K562 (cell line): Measurements from ENCODE around the gene IQSEC3. TPM values are rescaled to one million over a fixed set of nuclear protein-coding genes. Genes with fewer than 3 reads are reported as not detected.

Experiments used
- ATAC-seq: fragments of 200-7000 bp; cut with Tn5 transposase; 3 replicates; pipeline ENCODE4 v1.9.1; 2020; ENCODE audit warnings: moderate library complexity
- BruUV-seq: library from RNA; stranded (reverse); fragments of 400-500 nt; replicated peaks from 2 replicates; lab custom pipeline; 2021; lab: Mats Ljungman, UMichigan
- CTCF ChIA-PET: fragments of 300-600 bp; formaldehyde crosslinking; extraction: SDS; loops from one replicate; lab custom pipeline; 2021; ENCODE audit warnings: low intra/inter-chr PET ratio; lab: Yijun Ruan, JAX
- POLR2A ChIA-PET: fragments of 300-600, 350-650 bp; sonication (Branson Sonifier 250); formaldehyde crosslinking; extraction: SDS; loops from one replicate; lab custom pipeline; 2021; ENCODE audit warnings: antibody characterized with exemption, inconsistent platforms; lab: Yijun Ruan, JAX
- DNase-seq, 4 experiments: peaks; one replicate each; pipeline versions ENCODE4 v3.0.0 to v3.0.0-alpha.2; 2011 to 2018; ENCODE audit warnings: low spot score in 3 of 4, mixed read lengths in 3 of 4; ENCODE audit errors: extremely low read depth in 1 of 4
- FAIRE-seq: peaks from 2 replicates; lab custom pipeline; 2011; peaks lifted over from hg19 to GRCh38; lab: Jason Lieb, UNC
- H2AFZ ChIP-seq: 2 replicates; pipeline ENCODE4 v1.6.0; 2011; ENCODE audit warnings: low read depth, low read length, control low read depth, inconsistent platforms
- H3K27ac ChIP-seq: fragments of 200-600 bp; 3 replicates; pipeline ENCODE4 v1.8.0; 2011; ENCODE audit warnings: low read depth, mild to moderate bottlenecking, control low read depth, inconsistent platforms, low read length, moderate library complexity, mixed read lengths; ENCODE audit errors: extremely low read depth
- H3K27me3 ChIP-seq, 2 experiments: fragments of 300-600 bp in 1 of 2; 2 replicates in 1 of 2; 3 replicates in 1 of 2; pipeline versions ENCODE4 v1.6.0 to v1.8.0; 2011; ENCODE audit warnings: inconsistent platforms in 2 of 2, low read length in 2 of 2, mild to moderate bottlenecking in 1 of 2, mixed read lengths in 1 of 2, moderate library complexity in 1 of 2; ENCODE audit not compliant: control insufficient read depth in 2 of 2, insufficient read depth in 2 of 2
- H3K36me3 ChIP-seq: fragments of 300-600 bp; 3 replicates; pipeline ENCODE4 v1.8.0; 2011; ENCODE audit warnings: mild to moderate bottlenecking, low read length, inconsistent platforms; ENCODE audit not compliant: control insufficient read depth, insufficient read depth
- H3K4me1 ChIP-seq, 2 experiments: fragments of 200-600 bp in 1 of 2; replicated peaks in 1 of 2; 2 replicates in 1 of 2; 3 replicates in 1 of 2; pipeline versions ENCODE4 v1.5.1 to v1.8.0; 2011; ENCODE audit warnings: inconsistent platforms in 2 of 2, low read length in 2 of 2, mild to moderate bottlenecking in 1 of 2, mixed read lengths in 1 of 2, moderate library complexity in 1 of 2; ENCODE audit not compliant: control insufficient read depth in 2 of 2, insufficient read depth in 2 of 2
- H3K4me2 ChIP-seq: 2 replicates; pipeline ENCODE4 v1.6.1; 2011; ENCODE audit warnings: low read length, control low read depth, inconsistent platforms, mixed read lengths; ENCODE audit not compliant: insufficient read depth
- H3K4me3 ChIP-seq: fragments of 200-600 bp; sonication (generic), shearing (Covaris generic); 2 replicates; pipeline ENCODE4 v1.5.1; 2016; ENCODE audit warnings: control low read depth, inconsistent platforms
- H3K79me2 ChIP-seq: fragments of 200-600 bp; 3 replicates; pipeline ENCODE4 v1.8.0; 2011; ENCODE audit warnings: low read length, inconsistent platforms; ENCODE audit not compliant: control insufficient read depth, insufficient read depth
- H3K9ac ChIP-seq, 2 experiments: 2 replicates each; pipeline versions ENCODE4 v1.6.0 to v1.6.1; 2011; ENCODE audit warnings: low read depth in 2 of 2, low read length in 2 of 2, control low read depth in 1 of 2, inconsistent platforms in 1 of 2, mild to moderate bottlenecking in 1 of 2, mixed read lengths in 1 of 2; ENCODE audit not compliant: insufficient read depth in 1 of 2
- H3K9me1 ChIP-seq: one replicate; pipeline ENCODE4 v1.6.0; 2011; ENCODE audit warnings: inconsistent platforms, mild to moderate bottlenecking, low read length, moderate library complexity; ENCODE audit not compliant: control insufficient read depth, insufficient read depth
- H3K9me3 ChIP-seq: replicated peaks from 2 replicates; pipeline ENCODE4 v1.5.1; 2011; ENCODE audit warnings: low read depth, low read length, inconsistent platforms; ENCODE audit not compliant: control insufficient read depth, insufficient read depth
- H4K20me1 ChIP-seq: replicated peaks from 2 replicates; pipeline ENCODE4 v1.6.1; 2011; ENCODE audit warnings: low read length, inconsistent platforms, mixed read lengths; ENCODE audit not compliant: control insufficient read depth, insufficient read depth
- BCL6 ChIP-seq: fragments of 250-450 bp; sonication (Bioruptor Pico); IDR thresholded peaks from 2 replicates; pipeline ENCODE4 v1.4.0; 2020
- BMI1 ChIP-seq: fragments of 150-350 bp; IDR thresholded peaks from 2 replicates; pipeline ENCODE4 v1.6.1; 2014; ENCODE audit warnings: low read length
- KLF13 ChIP-seq: fragments of 450-650 bp; IDR thresholded peaks from 2 replicates; pipeline ENCODE4 v1.6.1; 2016; ENCODE audit warnings: missing genetic modification characterization, low read depth, mild to moderate bottlenecking, missing compliant biosample characterization, moderate library complexity, borderline replicate concordance
- MAFG ChIP-seq: fragments of 450-650 bp; conservative IDR thresholded peaks from 2 replicates; pipeline ENCODE4 v1.6.1; 2016; ENCODE audit warnings: missing genetic modification characterization, missing compliant biosample characterization
- MCM2 ChIP-seq: fragments of 450-650 bp; IDR thresholded peaks from 2 replicates; pipeline ENCODE4 v1.6.1; 2017; ENCODE audit warnings: low read depth, mild to moderate bottlenecking
- MYBL2 ChIP-seq, 2 experiments: fragments of 450-650 bp in 1 of 2; sonication (generic) in 1 of 2; formaldehyde crosslinking in 1 of 2; IDR thresholded peaks; 2 replicates each; pipeline versions ENCODE4 v1.6.1 to v1.8.1; 2017 to 2022; ENCODE audit warnings: borderline replicate concordance in 1 of 2, inconsistent platforms in 1 of 2, low read depth in 1 of 2, mild to moderate bottlenecking in 1 of 2, missing genetic modification reagents in 1 of 2, moderate library complexity in 1 of 2
- NCOR1 ChIP-seq: fragments of 450-650 bp; IDR thresholded peaks from 2 replicates; pipeline ENCODE4 v1.6.1; 2016; ENCODE audit warnings: mild to moderate bottlenecking, moderate library complexity
- SRF ChIP-seq, 2 experiments: fragments of 250-450, 450-650 bp in 1 of 2; sonication (Bioruptor Pico) in 1 of 2; sonication (generic) in 1 of 2; formaldehyde crosslinking; IDR thresholded peaks; 2 replicates each; pipeline versions ENCODE4 v1.5.0 to v1.5.1; 2020 to 2022; ENCODE audit warnings: mild to moderate bottlenecking in 1 of 2, missing genetic modification reagents in 1 of 2
- STAT5B ChIP-seq: fragments of 250-450 bp; sonication (Bioruptor Pico); IDR thresholded peaks from 2 replicates; pipeline ENCODE4 v1.8.0; 2021; ENCODE audit warnings: mild to moderate bottlenecking, inconsistent platforms
- TAF9B ChIP-seq: fragments of 450-650 bp; IDR thresholded peaks from 2 replicates; pipeline ENCODE4 v1.6.1; 2018; ENCODE audit warnings: mild to moderate bottlenecking; ENCODE audit not compliant: partially characterized antibody
- ZNF23 ChIP-seq: fragments of 250-450 bp; sonication (Bioruptor Pico); IDR thresholded peaks from 2 replicates; pipeline ENCODE4 v1.4.0; 2020; ENCODE audit warnings: mild to moderate bottlenecking
- ZNF316 ChIP-seq: fragments of 450-650 bp; IDR thresholded peaks from 2 replicates; pipeline ENCODE4 v1.6.1; 2016
- WGBS: fragments of 100-300 bp; shearing (Covaris generic); methylation state at CpG from one replicate; pipeline ENCODE4 v1.1.6; 2016; ENCODE audit warnings: low coverage, mixed read lengths; ENCODE audit not compliant: insufficient coverage; ENCODE audit errors: missing lambda C conversion rate; 5-methylcytosine and 5-hydroxymethylcytosine counted together
- in situ Hi-C: fragments of 300-500 bp; cut with MboI; formaldehyde crosslinking; loops from 4 replicates; pipeline ENCODE4 v1.15.0; 2018; ENCODE audit warnings: inconsistent platforms, mixed read lengths
- intact Hi-C: fragments of 100-400 bp; cut with micrococcal nuclease; formaldehyde crosslinking; loops from 2 replicates; pipeline ENCODE4 v1.14.2; 2022
- polyA plus RNA-seq, 8 experiments: library from polyadenylated mRNA; depleted of rRNA in 4 of 8; stranded (reverse) in 5 of 8; unstranded in 3 of 8; fragments of >200 nt; fragmentation: Nextera tagmentation in 2 of 8; fragmentation: Illumina TruSeq in 1 of 8; extraction: Ambion mirVana in 2 of 8; extraction: Trizol in 1 of 8; gene quantifications; 2 replicates each; pipeline versions ENCODE4 v1.2.1 to v1.2.3, GENCODE V29; 2011 to 2014; ENCODE audit warnings: inconsistent platforms in 1 of 8, missing spikeins in 1 of 8
- total RNA-seq, 7 experiments: library from RNA; depleted of rRNA in 6 of 7; stranded (reverse); fragments of >200 nt in 6 of 7; fragmentation: Illumina TruSeq in 2 of 7; extraction: Trizol in 2 of 7; gene quantifications; 2 replicates each; pipeline versions ENCODE4 v1.2.1 to v1.2.3, GENCODE V29; 2011 to 2021; ENCODE audit warnings: low replicate concordance in 1 of 7

The IQSEC3 gene
- total and polyA plus RNA-seq, 9 of the 15 experiments (the other 6 are each of a cell fraction or from before 2014, with no cell fraction given), result under 0.01 to 0.25 (median 0.08) TPM; not detected in 3

GRCh38 chr12:91213-91612, 24.6 kb downstream of the IQSEC3 start (continued):
- TF ChIP-seq NCOR1 (no peak), STAT5B (CRISPR knock-in tag) (no peak), BMI1 (no peak), MAFG (no peak), MCM2 (no peak), SRF (CRISPR knock-in tag; IDR thresholded peaks at IDR 0.05) (no peak), TAF9B (no peak), MYBL2 (IDR thresholded peaks at IDR 0.05; ENCODE audit: low read depth) (no peak), MYBL2 (CRISPR knock-in tag; IDR thresholded peaks at IDR 0.05; ENCODE audit: borderline replicate concordance) (no peak), KLF13 (tag) (no peak), BCL6 (CRISPR knock-in tag) (no peak)

GRCh38 chr12:93266-94005, 26.9 kb downstream of the IQSEC3 start:
- POLR2A ChIA-PET, result interaction anchor here (0.6 to 0.7 kb wide), 2 partner anchors 9 to 158 kb away, joined by 3 read pairs; no protein-coding TSS in a partner anchor
- CTCF ChIA-PET, result no interaction called here

More at GRCh38 chr12:93266-94005, 26.9 kb downstream of the IQSEC3 start:
- intact Hi-C loops, result no loop called here
- in situ Hi-C loops, result no loop called here
- Histone ChIP-seq H4K20me1 (no peaks in the 10 kb centered on the region), H3K9ac (no peak overlapping the region), H3K4me2 (no peak overlapping the region), H3K79me2 (no peaks in the 10 kb centered on the region), H3K4me1 (no peaks in the 10 kb centered on the region; a peak in 1 of 5 replicates), H3K27ac (no peak overlapping the region), H3K27me3 (peaks cover 0 to 12% of the 10 kb centered on the region in 2 experiments; a peak in 2 of 5 replicates), H3K9me1 (no peaks in the 10 kb centered on the region), H3K4me3 (no peak overlapping the region), H3K36me3 (no peaks in the 10 kb centered on the region), H2AFZ (no peak overlapping the region), H3K9me3 (peaks cover 2% of the 10 kb centered on the region; the same call in 1 of the 2 replicates)
- no TSS peak for BruUV-seq
- FAIRE-seq, result no peak
- no peak for DNase-seq
- WGBS, result 22% methylated on average over 4 of the region's 6 CpGs
- TF ChIP-seq ZNF316 (0 out of 2 replicates have a peak, but pooled peaks have one; percentile 3), ZNF23 (CRISPR knock-in tag) (no peak)
- no peak for ATAC-seq
